ENCODE data around the gene ANKRD28. TPM values are rescaled to one million over a fixed set of nuclear protein-coding genes. Genes with fewer than 3 reads are reported as not detected.
"Not testable (repeated sequence)": the region's sequence is repeated elsewhere in the genome, so short reads cannot be mapped to it uniquely, and the experiment has no call there.

ANKRD28 gene
- total RNA-seq, 2 donors from 2014 or later, result 40.7 to 46.2 TPM

- H3K27me3 ChIP-seq, result no peaks in the 10 kb centered on the region
- no peak overlapping the region for H3K4me3 ChIP-seq
- H3K4me1 ChIP-seq, result no peaks in the 10 kb centered on the region
- no peaks in the 10 kb centered on the region for H3K9me3 ChIP-seq
- no peak for TF ChIP-seq CTCF (IDR thresholded peaks at IDR 0.05)
- no peak overlapping the region for H3K9ac ChIP-seq (ENCODE audit: low read depth in 2 of 2, low read length in 2 of 2)
- intact Hi-C loops (cut with DNase I), result no loop called here
- no peaks in the 10 kb centered on the region for H3K36me3 ChIP-seq
- no peak overlapping the region for H3K27ac ChIP-seq
- DNase-seq, result no peak
Observed at GRCh38 chr3:15781131-15781530, 16.6 kb downstream of the ANKRD28 start.

- Histone ChIP-seq H3K4me1 (no peaks in the 10 kb centered on the region), H3K27ac (no peak overlapping the region), H3K4me3 (no peak overlapping the region), H3K27me3 (no peaks in the 10 kb centered on the region), H3K9ac (ENCODE audit: low read depth in 2 of 2, low read length in 2 of 2) (no peak overlapping the region), H3K9me3 (no peaks in the 10 kb centered on the region), H3K36me3 (no peaks in the 10 kb centered on the region)
- intact Hi-C loops (cut with DNase I), result no loop called here
- no peak for TF ChIP-seq CTCF (IDR thresholded peaks at IDR 0.05)
- DNase-seq, result no peak
Observed at GRCh38 chr3:15779111-15779510, 18.7 kb downstream of the ANKRD28 start.

GRCh38 chr3:15778332-15778858, 19.4 kb downstream of the ANKRD28 start:
- Histone ChIP-seq H3K27ac (no peak overlapping the region), H3K36me3 (no peaks in the 10 kb centered on the region), H3K4me3 (no peak overlapping the region), H3K9ac (ENCODE audit: low read depth in 2 of 2, low read length in 2 of 2) (no peak overlapping the region), H3K4me1 (no peaks in the 10 kb centered on the region), H3K27me3 (no peaks in the 10 kb centered on the region), H3K9me3 (no peaks in the 10 kb centered on the region)
- no peak for DNase-seq
- intact Hi-C loops (cut with DNase I), result no loop called here
- TF ChIP-seq CTCF (IDR thresholded peaks at IDR 0.05), result no peak

- H3K9me3 ChIP-seq; H3K36me3 ChIP-seq; H3K9ac ChIP-seq (ENCODE audit: low read depth in 2 of 2, low read length in 2 of 2); H3K27me3 ChIP-seq; H3K4me1 ChIP-seq; H3K4me3 ChIP-seq; DNase-seq; H3K27ac ChIP-seq; intact Hi-C loops (cut with DNase I): not testable (repeated sequence)
Observed at GRCh38 chr3:15774931-15775560, 22.7 kb downstream of the ANKRD28 start.

GRCh38 chr3:15771444-15771843, 26.3 kb downstream of the ANKRD28 start:
- intact Hi-C loops (cut with DNase I), result no loop called here
- Histone ChIP-seq H3K4me3 (no peak overlapping the region), H3K27me3 (no peaks in the 10 kb centered on the region), H3K9me3 (no peaks in the 10 kb centered on the region), H3K27ac (no peak overlapping the region), H3K9ac (ENCODE audit: low read depth in 2 of 2, low read length in 2 of 2) (no peak overlapping the region), H3K36me3 (no peaks in the 10 kb centered on the region), H3K4me1 (no peaks in the 10 kb centered on the region)
- no peak for DNase-seq
- no peak for TF ChIP-seq CTCF (IDR thresholded peaks at IDR 0.05)

- TF ChIP-seq CTCF (IDR thresholded peaks at IDR 0.05), result no peak
- no peaks in the 10 kb centered on the region for H3K27me3 ChIP-seq
- no peak for DNase-seq
- H3K36me3 ChIP-seq, result no peaks in the 10 kb centered on the region
- H3K27ac ChIP-seq, result no peak overlapping the region
- no peak overlapping the region for H3K4me3 ChIP-seq
- H3K4me1 ChIP-seq, result no peaks in the 10 kb centered on the region
- no peak overlapping the region for H3K9ac ChIP-seq (ENCODE audit: low read depth in 2 of 2, low read length in 2 of 2)
- H3K9me3 ChIP-seq, result no peaks in the 10 kb centered on the region
- intact Hi-C loops (cut with DNase I), result no loop called here
Observed at GRCh38 chr3:15769256-15769915, 28.4 kb downstream of the ANKRD28 start.

Measured in colonic mucosa (tissue), 4 donors.